NT2/D1 (cell line): ENCODE measurements around the gene SARDH.
A peak's percentile ranks its signal among the peaks of the same experiment; 100 is the strongest.
"Not testable (repeated sequence)": the region's sequence is repeated elsewhere in the genome, so short reads cannot be mapped to it uniquely, and the experiment has no call there.

Experiments used
- DNase-seq: peaks from one replicate; pipeline ENCODE4 v3.0.0-alpha.2; 2011; ENCODE audit warnings: low read depth, low spot score
- H3K27me3 ChIP-seq: 2 replicates; pipeline ENCODE4 v1.6.0; 2011; ENCODE audit warnings: mild to moderate bottlenecking; ENCODE audit not compliant: insufficient read length, insufficient read depth
- H3K36me3 ChIP-seq: 2 replicates; pipeline ENCODE4 v1.6.1; 2011; ENCODE audit warnings: mild to moderate bottlenecking, low read length, mixed read lengths; ENCODE audit not compliant: insufficient read depth, insufficient read length
- H3K4me1 ChIP-seq: 2 replicates; pipeline ENCODE4 v1.5.1; 2011; ENCODE audit not compliant: insufficient read depth, insufficient read length
- H3K4me3 ChIP-seq: 2 replicates; pipeline ENCODE4 v1.5.1; 2011; ENCODE audit warnings: low read depth; ENCODE audit not compliant: insufficient read length
- H3K9ac ChIP-seq: 2 replicates; pipeline ENCODE4 v1.6.0; 2011; ENCODE audit warnings: low read depth; ENCODE audit not compliant: insufficient read length
- H3K9me3 ChIP-seq: 2 replicates; pipeline ENCODE4 v1.5.1; 2011; ENCODE audit warnings: mild to moderate bottlenecking, low read length; ENCODE audit not compliant: insufficient read depth
- SUZ12 ChIP-seq: IDR thresholded peaks from 2 replicates; pipeline ENCODE4 v1.6.1; 2011; ENCODE audit not compliant: insufficient read length, insufficient read depth; ENCODE audit errors: extremely low read depth
- YY1 ChIP-seq: IDR thresholded peaks from 2 replicates; pipeline ENCODE4 v1.6.1; 2011; ENCODE audit not compliant: insufficient read length, insufficient read depth
- ZNF274 ChIP-seq: IDR thresholded peaks from 2 replicates; pipeline ENCODE4 v1.6.1; 2011; ENCODE audit warnings: mild to moderate bottlenecking, low read depth, low read length

Gene SARDH

GRCh38 chr9:133754187-133754586 is 16.0 kb upstream of the SARDH start:
- TF ChIP-seq YY1 (no peak), SUZ12 (no peak), ZNF274 (no peak)

GRCh38 chr9:133752739-133753446 is 14.7 kb upstream of the SARDH start:
- H3K4me3 ChIP-seq = no peak overlapping the region
- no peaks in the 10 kb centered on the region for H3K4me1 ChIP-seq
- no peak overlapping the region for H3K9ac ChIP-seq
- TF ChIP-seq YY1 (no peak), ZNF274 (no peak), SUZ12 (no peak)
- H3K9me3 ChIP-seq = peaks cover 13% of the 10 kb centered on the region; the same call in 1 of the 2 replicates
- H3K36me3 ChIP-seq = no peaks in the 10 kb centered on the region
- no peak for DNase-seq
- H3K27me3 ChIP-seq = no peaks in the 10 kb centered on the region

More at GRCh38 chr9:133754187-133754586, 16.0 kb upstream of the SARDH start:
- H3K27me3 ChIP-seq = no peaks in the 10 kb centered on the region
- H3K36me3 ChIP-seq = no peaks in the 10 kb centered on the region
- H3K9me3 ChIP-seq = peaks cover 13% of the 10 kb centered on the region; the same call in 1 of the 2 replicates
- no peak overlapping the region for H3K9ac ChIP-seq
- H3K4me3 ChIP-seq = no peak overlapping the region
- H3K4me1 ChIP-seq = peaks cover 3% of the 10 kb centered on the region
- no peak for DNase-seq

GRCh38 chr9:133750982-133751649 is 13.0 kb upstream of the SARDH start:
- no peak for DNase-seq
- no peaks in the 10 kb centered on the region for H3K4me1 ChIP-seq
- H3K4me3 ChIP-seq = no peak overlapping the region
- no peak for TF ChIP-seq SUZ12
- no peak for TF ChIP-seq YY1
- no peak for TF ChIP-seq ZNF274
- peaks cover 13% of the 10 kb centered on the region for H3K9me3 ChIP-seq
- H3K36me3 ChIP-seq = no peaks in the 10 kb centered on the region
- H3K27me3 ChIP-seq = no peaks in the 10 kb centered on the region
- no peak overlapping the region for H3K9ac ChIP-seq

GRCh38 chr9:133747309-133747708 is 9.2 kb upstream of the SARDH start:
- Histone ChIP-seq H3K9me3 (no peaks in the 10 kb centered on the region; the same call in 1 of the 2 replicates), H3K9ac (no peak overlapping the region), H3K27me3 (no peaks in the 10 kb centered on the region), H3K4me1 (no peaks in the 10 kb centered on the region), H3K36me3 (no peaks in the 10 kb centered on the region), H3K4me3 (no peak overlapping the region)
- DNase-seq = no peak
- no peak for TF ChIP-seq SUZ12
- no peak for TF ChIP-seq ZNF274
- TF ChIP-seq YY1 = no peak

GRCh38 chr9:133744528-133744927 is 6.4 kb upstream of the SARDH start:
- H3K27me3 ChIP-seq, H3K9ac ChIP-seq, H3K4me3 ChIP-seq, H3K4me1 ChIP-seq, DNase-seq, H3K36me3 ChIP-seq, H3K9me3 ChIP-seq: not testable (repeated sequence)

- TF ChIP-seq SUZ12 (no peak), ZNF274 (no peak), YY1 (no peak)
- Histone ChIP-seq H3K36me3 (no peaks in the 10 kb centered on the region), H3K4me1 (peaks cover 7% of the 10 kb centered on the region), H3K9me3 (no peaks in the 10 kb centered on the region; the same call in 1 of the 2 replicates), H3K4me3 (no peak overlapping the region), H3K27me3 (no peaks in the 10 kb centered on the region), H3K9ac (no peak overlapping the region)
- peak; percentile 84 for DNase-seq
Observed at GRCh38 chr9:133742849-133743444, 4.8 kb upstream of the SARDH start.

- Histone ChIP-seq H3K4me1 (peaks cover 12% of the 10 kb centered on the region), H3K27me3 (no peaks in the 10 kb centered on the region), H3K9ac (no peak overlapping the region), H3K4me3 (no peak overlapping the region), H3K36me3 (no peaks in the 10 kb centered on the region), H3K9me3 (no peaks in the 10 kb centered on the region; the same call in 1 of the 2 replicates)
- TF ChIP-seq YY1 = no peak
- TF ChIP-seq ZNF274 = no peak
- TF ChIP-seq SUZ12 = no peak
- no peak for DNase-seq
Observed at GRCh38 chr9:133742251-133742650, 4.1 kb upstream of the SARDH start.
